Natural killer cell (primary cell): ENCODE results near the gene GGTLC1. TPM values are rescaled to one million over a fixed set of nuclear protein-coding genes. Genes with fewer than 3 reads are reported as not detected.
"Not testable (repeated sequence)": the region's sequence is repeated elsewhere in the genome, so short reads cannot be mapped to it uniquely, and the experiment has no call there.

Experiments used
- ATAC-seq, 3 donors: fragments of 150-1000 bp in 2 of 3; fragments of 200-7000 bp in 1 of 3; cut with Tn5 transposase; 1 replicate in 1 of 3; 2 replicates in 2 of 3; pipeline ENCODE4 v1.10.0; 2021; ENCODE audit warnings: mild to moderate bottlenecking in 2 of 3, moderate library complexity in 2 of 3
- DNase-seq, 2 donors: peaks; one replicate each; pipeline versions ENCODE4 v3.0.0 to v3.0.0-alpha.2; 2013 to 2021; ENCODE audit warnings: mixed read lengths in 1 of 2
- H3K27ac ChIP-seq: one replicate; pipeline ENCODE4 v1.5.1; 2013; ENCODE audit warnings: mild to moderate bottlenecking, low read length
- H3K27me3 ChIP-seq: one replicate; pipeline ENCODE4 v1.6.1; 2013; ENCODE audit warnings: low read length; ENCODE audit not compliant: control insufficient read depth, insufficient read depth
- H3K36me3 ChIP-seq: one replicate; pipeline ENCODE4 v1.6.1; 2013; ENCODE audit warnings: low read length; ENCODE audit not compliant: control insufficient read depth, insufficient read depth
- H3K4me1 ChIP-seq: one replicate; pipeline ENCODE4 v1.6.1; 2013; ENCODE audit warnings: low read length; ENCODE audit not compliant: control insufficient read depth, insufficient read depth
- H3K4me3 ChIP-seq: one replicate; pipeline ENCODE4 v1.5.1; 2013; ENCODE audit warnings: low read length
- H3K9me3 ChIP-seq: one replicate; pipeline ENCODE4 v1.6.1; 2013; ENCODE audit warnings: low read length; ENCODE audit not compliant: control insufficient read depth, insufficient read depth
- H3K27ac Mint-ChIP-seq, 2 donors: one replicate each; pipeline ENCODE4 v1.8.0; 2022; ENCODE audit warnings: mild to moderate bottlenecking in 2 of 2, mixed read lengths in 2 of 2, moderate library complexity in 1 of 2
- H3K27me3 Mint-ChIP-seq, 2 donors: one replicate each; pipeline ENCODE4 v1.8.0; 2022; ENCODE audit warnings: low read depth in 2 of 2, mixed read lengths in 2 of 2
- H3K36me3 Mint-ChIP-seq: one replicate; pipeline ENCODE4 v1.8.0; 2022; ENCODE audit warnings: mixed read lengths
- H3K4me1 Mint-ChIP-seq, 2 donors: one replicate each; pipeline ENCODE4 v1.8.0; 2022; ENCODE audit warnings: mixed read lengths in 2 of 2
- H3K4me3 Mint-ChIP-seq: one replicate; pipeline ENCODE4 v1.8.0; 2022; ENCODE audit warnings: mild to moderate bottlenecking, moderate library complexity, mixed read lengths
- H3K9me3 Mint-ChIP-seq, 2 donors: one replicate each; pipeline ENCODE4 v1.8.0; 2022; ENCODE audit warnings: mixed read lengths in 2 of 2
- CTCF ChIP-seq: fragments of 200-600 bp; IDR thresholded peaks from one replicate; pipeline ENCODE4 v1.8.0; 2022; ENCODE audit warnings: antibody characterized with exemption
- WGBS: methylation state at CpG from one replicate; pipeline ENCODE4 v1.1.7; 2013; ENCODE audit warnings: missing lambda C conversion rate; ENCODE audit not compliant: insufficient coverage; 5-methylcytosine and 5-hydroxymethylcytosine counted together
- intact Hi-C: fragments of 100-400 bp; cut with micrococcal nuclease; formaldehyde crosslinking; loops from one replicate; pipeline ENCODE4 v1.14.2; 2022
- total RNA-seq, 4 donors: library from RNA; stranded (reverse); fragments of 120-200 nt in 1 of 4; gene quantifications; one replicate each; pipeline versions ENCODE4 v1.2.3 to v1.2.4, GENCODE V29; 2013 to 2022

GGTLC1 gene
- total RNA-seq, 3 donors from 2014 or later (not counting 1 experiment from before 2014, with no cell fraction given) = not detected

- intact Hi-C loops, H3K36me3 ChIP-seq, H3K27me3 Mint-ChIP-seq, H3K27me3 ChIP-seq, H3K9me3 ChIP-seq, H3K4me3 Mint-ChIP-seq, H3K27ac Mint-ChIP-seq, ATAC-seq, H3K4me3 ChIP-seq, H3K9me3 Mint-ChIP-seq, H3K36me3 Mint-ChIP-seq, H3K27ac ChIP-seq, H3K4me1 Mint-ChIP-seq, DNase-seq, H3K4me1 ChIP-seq: not testable (repeated sequence)
- 73% methylated on average over 6 of the region's 12 CpGs for WGBS
- peak; percentile 17 for TF ChIP-seq CTCF
Observed at GRCh38 chr20:23984476-23985023, 4.0 kb downstream of the GGTLC1 start.

GRCh38 chr20:23982112-23983018 lies 6.2 kb downstream of the GGTLC1 start:
- H3K27me3 ChIP-seq, H3K27ac Mint-ChIP-seq, H3K9me3 ChIP-seq, H3K4me3 ChIP-seq, H3K4me1 Mint-ChIP-seq, H3K4me3 Mint-ChIP-seq, H3K9me3 Mint-ChIP-seq, ATAC-seq, DNase-seq, H3K27me3 Mint-ChIP-seq, intact Hi-C loops, H3K4me1 ChIP-seq, H3K27ac ChIP-seq, H3K36me3 ChIP-seq, H3K36me3 Mint-ChIP-seq: not testable (repeated sequence)
- 74% methylated on average over 2 of the region's 11 CpGs for WGBS

- H3K4me1 Mint-ChIP-seq, H3K9me3 ChIP-seq, ATAC-seq, H3K4me3 ChIP-seq, H3K27ac Mint-ChIP-seq, H3K27ac ChIP-seq, H3K4me3 Mint-ChIP-seq, H3K36me3 Mint-ChIP-seq, H3K36me3 ChIP-seq, H3K27me3 Mint-ChIP-seq, intact Hi-C loops, H3K4me1 ChIP-seq, DNase-seq, H3K27me3 ChIP-seq, H3K9me3 Mint-ChIP-seq: not testable (repeated sequence)
- 88% methylated on average over 4 of the region's 5 CpGs for WGBS
Observed at GRCh38 chr20:23981526-23981925, 7.1 kb downstream of the GGTLC1 start.

GRCh38 chr20:23981014-23981413 lies 7.6 kb downstream of the GGTLC1 start:
- H3K27me3 ChIP-seq, intact Hi-C loops, H3K27ac ChIP-seq, H3K4me3 Mint-ChIP-seq, H3K9me3 ChIP-seq, H3K4me1 ChIP-seq, DNase-seq, H3K9me3 Mint-ChIP-seq, ATAC-seq, H3K36me3 ChIP-seq, H3K4me3 ChIP-seq, H3K4me1 Mint-ChIP-seq, H3K36me3 Mint-ChIP-seq, H3K27ac Mint-ChIP-seq, H3K27me3 Mint-ChIP-seq: not testable (repeated sequence)
- 88% methylated on average over 10 of the region's 11 CpGs for WGBS

- DNase-seq, H3K9me3 ChIP-seq, H3K27ac ChIP-seq, H3K27me3 ChIP-seq, H3K4me1 ChIP-seq, H3K27me3 Mint-ChIP-seq, ATAC-seq, H3K36me3 ChIP-seq, H3K9me3 Mint-ChIP-seq, H3K4me3 Mint-ChIP-seq, H3K4me1 Mint-ChIP-seq, intact Hi-C loops, H3K36me3 Mint-ChIP-seq, H3K4me3 ChIP-seq: not testable (repeated sequence)
- 83% methylated on average over 15 of the region's 17 CpGs for WGBS
- peak overlapping the region in 1 of 2 donors; percentile 7 for H3K27ac Mint-ChIP-seq
Observed at GRCh38 chr20:23979899-23980811, 8.4 kb downstream of the GGTLC1 start.

GRCh38 chr20:23979380-23979779 lies 9.2 kb downstream of the GGTLC1 start:
- H3K9me3 ChIP-seq, H3K27me3 Mint-ChIP-seq, H3K27ac ChIP-seq, H3K36me3 ChIP-seq, ATAC-seq, H3K27ac Mint-ChIP-seq, H3K36me3 Mint-ChIP-seq, intact Hi-C loops, H3K4me1 ChIP-seq, H3K4me3 ChIP-seq, DNase-seq, H3K9me3 Mint-ChIP-seq, H3K4me3 Mint-ChIP-seq, H3K27me3 ChIP-seq, H3K4me1 Mint-ChIP-seq: not testable (repeated sequence)
- 89% methylated on average over 3 of the region's 6 CpGs for WGBS
